HCT116 (cell line): ENCODE results near the gene CBFA2T2.

Experiments used
- CEBPB ChIP-seq: IDR thresholded peaks from 2 replicates; pipeline ENCODE4 v1.6.1; 2012; ENCODE audit warnings: low read depth
- ELF1 ChIP-seq: IDR thresholded peaks from 2 replicates; pipeline ENCODE4 v1.6.1; 2012; ENCODE audit warnings: low read depth, borderline replicate concordance
- MAX ChIP-seq: IDR thresholded peaks from 2 replicates; pipeline ENCODE4 v1.6.1; 2012
- POLR2A ChIP-seq: IDR thresholded peaks from 2 replicates; pipeline ENCODE4 v1.7.0; 2011; ENCODE audit warnings: borderline replicate concordance; ENCODE audit not compliant: insufficient read depth, insufficient read length; ENCODE audit errors: extremely low read depth
- POLR2AphosphoS5 ChIP-seq: IDR thresholded peaks from 2 replicates; pipeline ENCODE4 v1.6.1; 2011; ENCODE audit warnings: mild to moderate bottlenecking, low read depth, low read length, moderate library complexity
- SP1 ChIP-seq: IDR thresholded peaks from 2 replicates; pipeline ENCODE4 v1.6.1; 2012; ENCODE audit warnings: low read depth
- TCF7L2 ChIP-seq: IDR thresholded peaks from 2 replicates; pipeline ENCODE4 v1.7.0; 2011; ENCODE audit warnings: borderline replicate concordance, inconsistent platforms; ENCODE audit not compliant: insufficient read depth, insufficient read length; ENCODE audit errors: extremely low read depth
- TF ChIP-seq, protein P1 (sequence below), 3 experiments: fragments of 200-600 bp in 1 of 3; sonication (generic) in 1 of 3; IDR thresholded peaks in 2 of 3; conservative IDR thresholded peaks in 1 of 3; 2 replicates each; pipeline ENCODE4 v1.5.1; 2012 to 2017; ENCODE audit warnings: low read depth in 2 of 3, low read length in 2 of 3, antibody characterized with exemption in 1 of 3, borderline replicate concordance in 1 of 3, control low read depth in 1 of 3, mild to moderate bottlenecking in 1 of 3, mixed read lengths in 1 of 3, mixed run types in 1 of 3, moderate library complexity in 1 of 3; ENCODE audit not compliant: insufficient read depth in 1 of 3

DNA sequence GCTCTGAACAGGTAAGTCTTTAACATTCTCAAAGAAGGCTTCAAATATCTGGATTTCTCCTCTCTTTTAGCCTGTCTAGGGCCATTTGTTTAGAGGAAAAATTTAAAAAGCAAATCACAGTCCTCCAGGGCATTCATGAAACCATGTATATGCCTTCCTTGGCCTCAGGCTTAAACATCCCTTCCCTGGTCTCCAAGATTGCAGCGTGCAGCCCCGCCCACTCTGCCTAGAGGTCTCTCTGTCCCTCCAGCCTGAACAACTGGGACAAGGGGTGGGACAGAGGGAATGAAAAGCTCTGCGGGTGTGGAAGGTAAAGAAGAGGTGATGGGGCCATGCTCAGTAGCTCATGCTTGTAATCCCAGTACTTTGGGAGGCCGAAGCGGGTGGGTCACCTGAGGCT, 9.8 kb upstream of the CBFA2T2 start:
- no peak for TF ChIP-seq SP1
- TF ChIP-seq, protein P1, sequence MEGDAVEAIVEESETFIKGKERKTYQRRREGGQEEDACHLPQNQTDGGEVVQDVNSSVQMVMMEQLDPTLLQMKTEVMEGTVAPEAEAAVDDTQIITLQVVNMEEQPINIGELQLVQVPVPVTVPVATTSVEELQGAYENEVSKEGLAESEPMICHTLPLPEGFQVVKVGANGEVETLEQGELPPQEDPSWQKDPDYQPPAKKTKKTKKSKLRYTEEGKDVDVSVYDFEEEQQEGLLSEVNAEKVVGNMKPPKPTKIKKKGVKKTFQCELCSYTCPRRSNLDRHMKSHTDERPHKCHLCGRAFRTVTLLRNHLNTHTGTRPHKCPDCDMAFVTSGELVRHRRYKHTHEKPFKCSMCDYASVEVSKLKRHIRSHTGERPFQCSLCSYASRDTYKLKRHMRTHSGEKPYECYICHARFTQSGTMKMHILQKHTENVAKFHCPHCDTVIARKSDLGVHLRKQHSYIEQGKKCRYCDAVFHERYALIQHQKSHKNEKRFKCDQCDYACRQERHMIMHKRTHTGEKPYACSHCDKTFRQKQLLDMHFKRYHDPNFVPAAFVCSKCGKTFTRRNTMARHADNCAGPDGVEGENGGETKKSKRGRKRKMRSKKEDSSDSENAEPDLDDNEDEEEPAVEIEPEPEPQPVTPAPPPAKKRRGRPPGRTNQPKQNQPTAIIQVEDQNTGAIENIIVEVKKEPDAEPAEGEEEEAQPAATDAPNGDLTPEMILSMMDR (IDR thresholded peaks at IDR 0.05 in 2 of 3, conservative IDR thresholded peaks at IDR 0.05 in 1 of 3; ENCODE audit: borderline replicate concordance in 1 of 3, insufficient read depth in 1 of 3, low read depth in 2 of 3, low read length in 2 of 3), result no peak
- no peak for TF ChIP-seq CEBPB
- TF ChIP-seq MAX, result no peak
- no peak for TF ChIP-seq POLR2A
- TF ChIP-seq ELF1, result no peak
- no peak for TF ChIP-seq TCF7L2
- no peak for TF ChIP-seq POLR2AphosphoS5
